GM19351 (cell line): ENCODE results near the gene PTPN22.

Source experiments
- ATAC-seq: cut with Tn5 transposase; IDR thresholded peaks from one replicate; pipeline ENCODE4 v1.9.1; 2021; ENCODE audit warnings: mild to moderate bottlenecking, moderate library complexity; ENCODE audit not compliant: unreplicated experiment

PTPN22 gene

GRCh38 chr1:113765306-113766230 is 105.9 kb downstream of the PTPN22 start:
- ATAC-seq: no peak
